ENCODE measurements around the gene SIGLEC6. TPM values are rescaled to one million over a fixed set of nuclear protein-coding genes. Genes with fewer than 3 reads are reported as not detected.
A peak's percentile ranks its signal among the peaks of the same experiment; 100 is the strongest.

Gene SIGLEC6
- total RNA-seq, 4 donors from 2014 or later: 0.55 to 4.4 (median 1.7) TPM; not detected in 1

DNA sequence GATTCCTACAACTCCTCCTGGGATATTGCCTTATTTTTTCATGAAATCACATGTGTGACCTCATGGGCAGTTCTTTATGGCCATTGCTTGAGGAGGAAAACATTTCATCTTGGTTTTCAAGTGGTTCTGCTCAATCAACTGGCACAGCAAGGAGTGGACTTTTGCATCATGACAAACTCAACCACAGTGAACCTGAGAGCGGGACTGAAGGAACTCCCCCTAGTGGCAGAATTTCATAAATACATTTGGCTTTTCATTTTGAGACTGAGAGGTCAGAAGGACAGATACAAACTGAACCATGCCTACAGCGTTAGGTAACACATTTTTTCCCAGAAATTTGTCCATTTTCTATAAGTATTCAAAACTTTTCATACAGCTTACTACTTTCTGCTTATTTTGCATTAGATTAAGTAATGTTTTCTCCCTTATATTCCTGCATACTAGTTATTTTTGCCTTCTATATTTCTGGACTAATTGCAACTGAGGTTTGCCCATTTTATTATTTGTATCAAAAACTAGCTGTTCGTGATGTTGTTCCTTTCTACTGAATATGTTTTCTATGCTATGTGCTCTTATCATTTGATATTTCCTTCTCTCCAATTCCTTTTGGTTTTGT lies 16.5 kb downstream of the SIGLEC6 start:
- no peaks in the 10 kb centered on the region for H3K36me3 ChIP-seq
- H3K27me3 ChIP-seq: peaks cover 4% of the 10 kb centered on the region
- no peak overlapping the region for H3K4me3 ChIP-seq
- DNase-seq: no peak
- no peaks in the 10 kb centered on the region for H3K9me3 ChIP-seq
- intact Hi-C loops (cut with DNase I; ENCODE audit: low total_unique reads) (no loop called here), in situ Hi-C loops (cut with MboI; ENCODE audit: low pct_ligation_motif_present in 1 of 4, low pct_unique_long_range_greater_than_20kb in 1 of 4, low sequenced_read_pairs in 3 of 4) (no loop called here)
- no peak for TF ChIP-seq EP300 (IDR thresholded peaks at IDR 0.05; ENCODE audit: low read depth)
- TF ChIP-seq, protein P1, sequence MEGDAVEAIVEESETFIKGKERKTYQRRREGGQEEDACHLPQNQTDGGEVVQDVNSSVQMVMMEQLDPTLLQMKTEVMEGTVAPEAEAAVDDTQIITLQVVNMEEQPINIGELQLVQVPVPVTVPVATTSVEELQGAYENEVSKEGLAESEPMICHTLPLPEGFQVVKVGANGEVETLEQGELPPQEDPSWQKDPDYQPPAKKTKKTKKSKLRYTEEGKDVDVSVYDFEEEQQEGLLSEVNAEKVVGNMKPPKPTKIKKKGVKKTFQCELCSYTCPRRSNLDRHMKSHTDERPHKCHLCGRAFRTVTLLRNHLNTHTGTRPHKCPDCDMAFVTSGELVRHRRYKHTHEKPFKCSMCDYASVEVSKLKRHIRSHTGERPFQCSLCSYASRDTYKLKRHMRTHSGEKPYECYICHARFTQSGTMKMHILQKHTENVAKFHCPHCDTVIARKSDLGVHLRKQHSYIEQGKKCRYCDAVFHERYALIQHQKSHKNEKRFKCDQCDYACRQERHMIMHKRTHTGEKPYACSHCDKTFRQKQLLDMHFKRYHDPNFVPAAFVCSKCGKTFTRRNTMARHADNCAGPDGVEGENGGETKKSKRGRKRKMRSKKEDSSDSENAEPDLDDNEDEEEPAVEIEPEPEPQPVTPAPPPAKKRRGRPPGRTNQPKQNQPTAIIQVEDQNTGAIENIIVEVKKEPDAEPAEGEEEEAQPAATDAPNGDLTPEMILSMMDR (IDR thresholded peaks at IDR 0.05): peak; percentile 44 to 79 (median 74)
- H3K4me1 ChIP-seq: no peaks in the 10 kb centered on the region
- WGBS, 2 donors (ENCODE audit: low coverage in 1 of 2): 7 to 23% methylated on average over 3 of the region's 3 CpGs
- no peak overlapping the region for H3K27ac ChIP-seq

DNA sequence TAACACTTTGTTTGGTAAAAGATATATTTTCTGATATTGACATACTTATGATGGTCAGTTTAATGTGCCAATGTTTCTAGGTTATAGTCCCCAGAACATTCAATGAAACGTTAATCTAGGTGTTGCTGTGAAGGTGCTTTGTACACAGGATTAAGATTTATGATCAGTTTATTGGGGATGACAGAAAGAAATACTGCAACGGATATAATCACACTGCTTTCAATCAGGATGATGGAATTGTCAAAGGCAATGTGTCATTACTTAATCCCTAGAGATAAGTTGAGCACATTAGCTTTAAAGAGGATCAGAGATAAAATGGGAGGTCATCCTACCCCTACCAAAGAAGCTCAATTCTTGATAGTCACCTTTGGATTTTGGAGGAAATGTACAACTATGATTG lies 17.5 kb downstream of the SIGLEC6 start:
- Histone ChIP-seq H3K9me3 (no peaks in the 10 kb centered on the region), H3K27ac (no peak overlapping the region), H3K4me1 (no peaks in the 10 kb centered on the region), H3K4me3 (no peak overlapping the region), H3K27me3 (peaks cover 4% of the 10 kb centered on the region), H3K36me3 (no peaks in the 10 kb centered on the region)
- TF ChIP-seq POLR2A (IDR thresholded peaks at IDR 0.05) (no peak), POLR2AphosphoS5 (IDR thresholded peaks at IDR 0.05) (no peak), EP300 (IDR thresholded peaks at IDR 0.05; ENCODE audit: low read depth) (no peak)
- TF ChIP-seq, protein P1 (IDR thresholded peaks at IDR 0.05): no peak
- no peak for DNase-seq
- intact Hi-C loops (cut with DNase I; ENCODE audit: low total_unique reads): no loop called here
- WGBS, 2 donors (ENCODE audit: low coverage in 1 of 2): 26 to 42% methylated on average over 2 of the region's 2 CpGs
- in situ Hi-C loops (cut with MboI; ENCODE audit: low pct_ligation_motif_present in 1 of 4, low pct_unique_long_range_greater_than_20kb in 1 of 4, low sequenced_read_pairs in 3 of 4): no loop called here

DNA sequence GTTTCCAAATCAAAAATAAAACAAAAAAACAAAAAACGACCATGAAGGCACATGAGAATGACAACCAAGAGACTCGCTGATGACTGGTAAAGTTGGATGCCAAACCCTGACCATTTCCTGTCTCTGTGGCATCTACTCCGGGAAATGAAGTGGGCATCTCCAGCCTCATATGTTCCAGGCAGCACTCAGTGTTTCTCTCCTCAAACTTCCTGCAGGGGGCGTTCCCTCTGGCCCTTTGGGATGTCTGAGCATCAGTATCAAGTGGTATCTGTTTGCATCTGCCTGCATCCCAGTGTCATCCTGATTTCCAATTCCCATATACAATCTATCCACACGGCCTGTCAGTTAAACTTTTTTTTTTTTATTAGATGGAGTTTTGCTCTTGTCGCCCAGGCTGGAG lies 20.1 kb downstream of the SIGLEC6 start:
- Histone ChIP-seq H3K27me3 (peaks cover 4% of the 10 kb centered on the region), H3K27ac (no peak overlapping the region), H3K4me3 (no peak overlapping the region), H3K36me3 (no peaks in the 10 kb centered on the region), H3K4me1 (no peaks in the 10 kb centered on the region), H3K9me3 (no peaks in the 10 kb centered on the region)
- no peak for TF ChIP-seq POLR2A (IDR thresholded peaks at IDR 0.05)
- TF ChIP-seq, protein P1 (IDR thresholded peaks at IDR 0.05): peak in 1 of 5 experiments; percentile 12
- in situ Hi-C loops (cut with MboI; ENCODE audit: low pct_ligation_motif_present in 1 of 4, low pct_unique_long_range_greater_than_20kb in 1 of 4, low sequenced_read_pairs in 3 of 4) (no loop called here), intact Hi-C loops (cut with DNase I; ENCODE audit: low total_unique reads) (no loop called here)
- 18 to 19% methylated on average over 6 of the region's 6 CpGs for WGBS, 2 donors (ENCODE audit: low coverage in 1 of 2)
- no peak for DNase-seq

DNA sequence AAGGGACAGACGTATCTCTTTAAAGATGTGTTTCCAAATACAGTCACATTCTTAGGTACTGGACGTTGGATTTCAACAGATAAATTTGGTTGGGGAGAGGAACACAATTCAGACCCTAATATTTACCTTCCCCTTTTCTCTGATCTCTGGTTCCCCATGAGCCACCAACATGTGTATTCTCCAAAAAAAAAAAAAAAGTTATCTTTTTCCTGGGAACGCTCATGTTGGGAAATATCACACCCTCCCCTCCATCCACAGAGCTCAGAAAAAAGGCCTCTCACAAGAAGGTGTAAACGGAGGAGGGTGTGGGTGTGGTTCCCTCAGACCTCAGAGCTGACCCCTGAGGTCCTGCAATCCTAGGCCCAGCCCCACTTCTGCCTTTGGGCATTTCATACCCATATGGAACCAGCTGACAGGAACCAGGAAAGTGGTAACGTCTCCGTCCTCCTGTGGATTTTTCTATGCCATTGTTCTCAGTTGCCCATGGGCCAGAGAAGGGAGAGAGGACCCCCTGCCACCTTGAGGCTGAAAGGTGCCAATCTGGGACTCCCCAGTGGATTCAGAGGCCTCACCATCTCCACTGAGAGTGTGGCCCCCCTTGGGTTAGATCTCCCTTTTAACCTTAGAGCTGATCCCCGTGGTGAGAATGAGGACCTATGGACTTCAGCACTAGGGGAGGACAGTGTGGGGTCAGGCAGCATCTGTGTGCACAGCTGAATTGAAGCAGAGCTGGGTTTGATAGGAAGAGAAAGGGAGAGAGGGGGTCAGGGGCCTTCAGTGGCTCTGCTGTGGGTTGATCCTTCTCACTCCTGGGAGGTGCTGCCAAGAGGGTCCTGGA lies 21.4 kb downstream of the SIGLEC6 start:
- Histone ChIP-seq H3K4me3 (no peak overlapping the region), H3K27me3 (peaks cover 4% of the 10 kb centered on the region), H3K36me3 (no peaks in the 10 kb centered on the region), H3K27ac (no peak overlapping the region), H3K4me1 (no peaks in the 10 kb centered on the region), H3K9me3 (no peaks in the 10 kb centered on the region)
- WGBS, 2 donors (ENCODE audit: low coverage in 1 of 2): 47 to 65% methylated on average over 4 to 7 of the region's 7 CpGs
- TF ChIP-seq, protein P1 (IDR thresholded peaks at IDR 0.05): no peak
- in situ Hi-C loops (cut with MboI; ENCODE audit: low pct_ligation_motif_present in 1 of 4, low pct_unique_long_range_greater_than_20kb in 1 of 4, low sequenced_read_pairs in 3 of 4): no loop called here
- DNase-seq: no peak
- intact Hi-C loops (cut with DNase I; ENCODE audit: low total_unique reads): no loop called here

Data from transverse colon (tissue), 4 donors.